Mesendoderm (in vitro differentiated cells): ENCODE results near the gene HTT.

Experiments used
- DNase-seq: peaks from one replicate; pipeline ENCODE4 v3.0.0; 2013
- H2AK5ac ChIP-seq: 2 replicates; pipeline ENCODE4 v1.6.1; 2013; ENCODE audit warnings: low read length, inconsistent platforms
- H2BK120ac ChIP-seq: 2 replicates; pipeline ENCODE4 v1.6.1; 2013; ENCODE audit warnings: low read depth, mild to moderate bottlenecking, low read length, moderate library complexity, mixed read lengths
- H2BK15ac ChIP-seq: replicated peaks from 2 replicates; pipeline ENCODE4 v1.6.1; 2013; ENCODE audit warnings: low read depth, mild to moderate bottlenecking, moderate library complexity
- H2BK5ac ChIP-seq: 2 replicates; pipeline ENCODE4 v1.6.1; 2013; ENCODE audit warnings: low read length, inconsistent platforms
- H3K18ac ChIP-seq: 2 replicates; pipeline ENCODE4 v1.6.1; 2013; ENCODE audit warnings: mild to moderate bottlenecking, low read length, mixed read lengths
- H3K23ac ChIP-seq: one replicate; pipeline ENCODE4 v1.6.1; 2013; ENCODE audit warnings: low read length
- H3K27ac ChIP-seq: 2 replicates; pipeline ENCODE4 v1.5.1; 2013; ENCODE audit warnings: low read depth, mild to moderate bottlenecking, inconsistent platforms, low read length, moderate library complexity
- H3K27me3 ChIP-seq: 2 replicates; pipeline ENCODE4 v1.6.1; 2013; ENCODE audit warnings: low read length, control low read depth, mild to moderate bottlenecking, inconsistent platforms; ENCODE audit not compliant: insufficient read depth, poor library complexity
- H3K36me3 ChIP-seq: 2 replicates; pipeline ENCODE4 v1.6.1; 2013; ENCODE audit warnings: low read length, inconsistent platforms; ENCODE audit not compliant: control insufficient read depth, insufficient read depth
- H3K4ac ChIP-seq: one replicate; pipeline ENCODE4 v1.6.1; 2013; ENCODE audit warnings: low read depth, mild to moderate bottlenecking, low read length, moderate library complexity
- H3K4me1 ChIP-seq: 2 replicates; pipeline ENCODE4 v1.6.1; 2013; ENCODE audit warnings: low read depth, low read length, inconsistent platforms; ENCODE audit not compliant: control insufficient read depth
- H3K4me2 ChIP-seq: 2 replicates; pipeline ENCODE4 v1.6.1; 2013; ENCODE audit warnings: low read length
- H3K4me3 ChIP-seq: 2 replicates; pipeline ENCODE4 v1.5.1; 2013; ENCODE audit warnings: mild to moderate bottlenecking, low read length
- H3K56ac ChIP-seq: one replicate; pipeline ENCODE4 v1.6.1; 2013; ENCODE audit warnings: low read length
- H3K79me1 ChIP-seq: 2 replicates; pipeline ENCODE4 v1.6.1; 2013; ENCODE audit warnings: low read length, inconsistent platforms
- H3K79me2 ChIP-seq: 2 replicates; pipeline ENCODE4 v1.6.1; 2013; ENCODE audit warnings: mild to moderate bottlenecking, low read length; ENCODE audit not compliant: control insufficient read depth, insufficient read depth
- H3K9ac ChIP-seq: 2 replicates; pipeline ENCODE4 v1.6.1; 2013; ENCODE audit warnings: low read length, inconsistent platforms
- H4K5ac ChIP-seq: one replicate; pipeline ENCODE4 v1.6.1; 2013; ENCODE audit warnings: low read length
- H4K8ac ChIP-seq: one replicate; pipeline ENCODE4 v1.6.1; 2013; ENCODE audit warnings: low read depth, mild to moderate bottlenecking, control low read depth, low read length, moderate library complexity
- WGBS: extraction: QIAGEN DNeasy Blood & Tissue Kit; methylation state at CpG from one replicate; pipeline ENCODE4 v1.1.7; 2013; ENCODE audit warnings: low lambda C conversion rate, missing lambda C conversion rate; ENCODE audit not compliant: insufficient coverage; ENCODE audit errors: extremely low coverage; 5-methylcytosine and 5-hydroxymethylcytosine counted together

HTT gene

GRCh38 chr4:3266076-3266475 is 191.6 kb downstream of the HTT start:
- no peak for DNase-seq
- Histone ChIP-seq H2BK120ac (no peak overlapping the region), H3K4ac (no peak overlapping the region), H3K9ac (no peak overlapping the region), H3K79me2 (no peaks in the 10 kb centered on the region), H2AK5ac (no peak overlapping the region), H3K23ac (no peak overlapping the region), H3K36me3 (no peaks in the 10 kb centered on the region), H3K79me1 (no peaks in the 10 kb centered on the region), H3K4me1 (peaks cover 2% of the 10 kb centered on the region), H2BK5ac (no peak overlapping the region), H3K27ac (no peak overlapping the region), H3K18ac (no peak overlapping the region), H2BK15ac (no peak overlapping the region), H3K56ac (no peak overlapping the region), H3K4me3 (no peak overlapping the region), H3K27me3 (no peaks in the 10 kb centered on the region), H4K5ac (no peak overlapping the region), H4K8ac (no peak overlapping the region), H3K4me2 (no peak overlapping the region)
- no CpG with 5 or more reads among the region's 17 CpGs for WGBS

GRCh38 chr4:3267576-3268394 is 193.3 kb downstream of the HTT start:
- peak; percentile 38 for DNase-seq
- no peak overlapping the region for H3K23ac ChIP-seq
- H3K27ac ChIP-seq = no peak overlapping the region
- no peak overlapping the region for H3K18ac ChIP-seq
- no peak overlapping the region for H3K4ac ChIP-seq
- H2AK5ac ChIP-seq = no peak overlapping the region
- H4K8ac ChIP-seq = no peak overlapping the region
- no peak overlapping the region for H3K56ac ChIP-seq
- H2BK5ac ChIP-seq = no peak overlapping the region
- no peaks in the 10 kb centered on the region for H3K79me2 ChIP-seq
- H3K36me3 ChIP-seq = no peaks in the 10 kb centered on the region
- WGBS = no CpG with 5 or more reads among the region's 18 CpGs
- H3K4me1 ChIP-seq = peaks cover 2% of the 10 kb centered on the region
- no peak overlapping the region for H2BK120ac ChIP-seq
- no peak overlapping the region for H3K4me2 ChIP-seq
- no peaks in the 10 kb centered on the region for H3K79me1 ChIP-seq
- H4K5ac ChIP-seq = no peak overlapping the region
- H3K4me3 ChIP-seq = no peak overlapping the region
- no peak overlapping the region for H3K9ac ChIP-seq
- H3K27me3 ChIP-seq = no peaks in the 10 kb centered on the region
- no peak overlapping the region for H2BK15ac ChIP-seq

DNA sequence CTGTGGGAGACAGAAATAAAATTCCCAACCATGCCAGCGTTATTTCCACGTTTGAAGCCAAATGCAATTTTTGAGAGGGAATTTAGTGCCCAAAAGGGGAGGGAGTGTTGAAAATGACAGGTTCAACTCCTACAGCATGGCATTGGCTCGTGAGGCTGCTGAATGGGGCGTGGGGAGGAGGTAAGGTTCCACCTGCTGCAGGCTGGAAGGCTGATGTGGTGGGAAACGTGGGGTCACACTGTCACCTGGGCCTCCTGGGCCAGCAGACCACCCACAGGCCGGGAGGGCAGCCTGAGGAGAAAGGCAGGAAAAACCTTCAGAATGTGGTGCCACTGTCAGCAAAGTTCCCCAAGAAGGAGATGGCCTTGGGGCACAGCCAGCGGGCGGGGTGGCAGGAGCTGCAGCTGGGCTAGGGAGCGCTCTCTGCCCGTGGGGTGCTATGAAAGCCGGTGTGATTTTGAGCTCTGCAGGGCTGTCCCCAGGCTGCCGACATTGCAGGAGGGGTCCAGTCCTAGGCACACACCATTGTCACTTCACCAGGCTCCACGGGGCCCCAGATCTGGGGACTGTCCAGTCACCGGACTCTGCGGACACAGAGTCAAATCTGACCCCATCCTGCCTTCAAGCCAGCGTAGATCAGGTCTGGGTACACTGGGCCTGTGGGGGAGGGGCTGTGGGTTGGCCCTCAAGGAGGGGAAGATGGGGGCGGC is 194.1 kb downstream of the HTT start:
- Histone ChIP-seq H3K9ac (no peak overlapping the region), H4K5ac (no peak overlapping the region), H3K36me3 (no peaks in the 10 kb centered on the region), H3K4ac (no peak overlapping the region), H3K79me1 (no peaks in the 10 kb centered on the region), H3K4me1 (peaks cover 2% of the 10 kb centered on the region), H2BK5ac (no peak overlapping the region), H3K27me3 (no peaks in the 10 kb centered on the region), H3K56ac (no peak overlapping the region), H2BK120ac (no peak overlapping the region), H3K79me2 (no peaks in the 10 kb centered on the region), H2AK5ac (no peak overlapping the region), H4K8ac (no peak overlapping the region), H2BK15ac (no peak overlapping the region), H3K27ac (no peak overlapping the region), H3K4me2 (no peak overlapping the region), H3K18ac (no peak overlapping the region), H3K23ac (no peak overlapping the region), H3K4me3 (no peak overlapping the region)
- no peak for DNase-seq
- no CpG with 5 or more reads among the region's 17 CpGs for WGBS

DNA sequence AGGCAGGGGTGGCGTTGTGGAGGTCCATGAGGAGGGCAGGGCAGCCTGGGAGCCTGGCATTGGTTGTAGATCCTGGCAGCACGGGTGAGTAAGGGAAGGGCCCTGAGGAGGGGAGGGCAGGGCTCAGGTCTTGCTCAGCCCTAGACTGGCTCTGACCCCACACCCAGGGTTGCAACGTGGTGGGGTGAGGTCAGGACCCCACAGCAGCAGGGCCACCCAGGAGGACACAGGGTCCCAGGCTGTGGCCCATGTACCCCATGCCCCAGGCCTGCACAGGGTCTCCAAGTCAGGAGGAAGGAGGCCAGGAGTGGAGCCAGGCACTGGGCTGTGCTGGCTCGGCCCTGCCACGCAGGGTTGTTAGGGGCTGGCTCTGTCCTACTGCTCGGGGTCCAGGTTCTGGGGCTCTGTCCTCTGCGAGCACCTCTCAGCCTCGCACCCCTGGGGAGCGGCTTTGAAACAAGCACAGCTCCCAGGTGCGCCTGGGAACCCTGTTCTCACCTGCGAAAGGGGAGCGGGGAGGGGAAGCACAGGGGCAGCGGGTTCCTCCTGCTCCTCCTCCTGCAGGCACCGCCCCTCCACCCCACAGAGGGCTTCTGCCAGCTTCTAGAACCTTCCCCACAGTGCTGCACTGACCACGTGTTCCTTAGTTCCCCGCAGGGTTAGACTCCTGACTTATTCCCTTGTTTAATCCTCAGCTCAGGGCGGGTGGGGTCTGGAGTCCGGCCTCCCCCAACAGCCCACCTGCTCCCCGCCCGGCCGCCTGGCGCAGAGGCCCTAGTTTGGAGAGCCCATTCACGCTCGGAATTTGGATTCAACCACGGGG is 194.8 kb downstream of the HTT start:
- Histone ChIP-seq H3K4me1 (peaks cover 2% of the 10 kb centered on the region), H3K27me3 (no peaks in the 10 kb centered on the region), H2AK5ac (no peak overlapping the region), H2BK15ac (no peak overlapping the region), H3K79me1 (no peaks in the 10 kb centered on the region), H3K4ac (no peak overlapping the region), H4K5ac (no peak overlapping the region), H3K23ac (no peak overlapping the region), H3K4me3 (no peak overlapping the region), H2BK120ac (no peak overlapping the region), H3K4me2 (no peak overlapping the region), H3K56ac (no peak overlapping the region), H3K36me3 (no peaks in the 10 kb centered on the region), H3K79me2 (no peaks in the 10 kb centered on the region), H3K9ac (no peak overlapping the region), H4K8ac (no peak overlapping the region), H3K18ac (no peak overlapping the region), H3K27ac (no peak overlapping the region), H2BK5ac (no peak overlapping the region)
- no peak for DNase-seq
- no CpG with 5 or more reads among the region's 25 CpGs for WGBS

DNA sequence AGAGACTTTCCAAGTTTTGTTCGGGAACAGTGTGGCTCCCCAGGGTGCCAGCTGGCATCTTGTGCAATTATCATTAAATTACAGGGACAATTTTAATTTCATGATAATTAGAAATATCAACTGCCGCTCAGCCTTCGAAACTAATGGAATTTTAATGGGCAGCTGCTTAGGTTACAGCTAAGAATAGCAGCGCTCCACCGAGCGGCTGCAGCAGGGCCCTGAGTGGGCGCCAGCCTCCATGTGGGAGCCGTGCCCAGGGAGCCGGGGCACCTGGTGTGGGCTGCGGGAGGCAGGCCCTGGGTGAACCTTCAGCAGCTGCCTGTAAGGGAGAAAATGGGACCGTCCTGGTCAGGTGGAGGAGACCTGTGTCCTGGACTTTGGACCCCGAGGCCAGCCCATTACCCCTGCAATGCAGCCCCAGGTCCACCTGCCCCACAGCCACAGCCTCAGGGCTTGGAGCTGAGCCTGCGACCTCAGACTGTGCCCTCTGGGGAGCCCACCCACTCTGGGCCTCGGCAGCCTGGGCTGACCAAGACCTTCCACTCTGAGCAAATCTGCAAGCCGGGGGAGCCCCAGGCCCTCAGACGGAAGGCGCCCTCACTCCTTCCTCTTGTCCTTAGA is 195.6 kb downstream of the HTT start:
- no peak overlapping the region for H3K4ac ChIP-seq
- H2BK5ac ChIP-seq = no peak overlapping the region
- no CpG with 5 or more reads among the region's 17 CpGs for WGBS
- peaks cover 2% of the 10 kb centered on the region for H3K4me1 ChIP-seq
- H3K36me3 ChIP-seq = no peaks in the 10 kb centered on the region
- H3K27me3 ChIP-seq = no peaks in the 10 kb centered on the region
- H2BK120ac ChIP-seq = no peak overlapping the region
- H4K5ac ChIP-seq = no peak overlapping the region
- H3K56ac ChIP-seq = no peak overlapping the region
- H2BK15ac ChIP-seq = no peak overlapping the region
- H3K9ac ChIP-seq = no peak overlapping the region
- H3K4me3 ChIP-seq = no peak overlapping the region
- H4K8ac ChIP-seq = no peak overlapping the region
- H2AK5ac ChIP-seq = no peak overlapping the region
- no peaks in the 10 kb centered on the region for H3K79me2 ChIP-seq
- no peak overlapping the region for H3K18ac ChIP-seq
- no peaks in the 10 kb centered on the region for H3K79me1 ChIP-seq
- DNase-seq = no peak
- no peak overlapping the region for H3K23ac ChIP-seq
- no peak overlapping the region for H3K4me2 ChIP-seq
- H3K27ac ChIP-seq = no peak overlapping the region
